IMR-90 (cell line): ENCODE results near the gene IGF1R.

ENCODE experiments used
- BHLHE40 ChIP-seq: fragments of 150-350 bp; IDR thresholded peaks from 2 replicates; pipeline ENCODE4 v1.6.1; 2016; ENCODE audit warnings: mild to moderate bottlenecking, low read depth, low read length
- CEBPB ChIP-seq: IDR thresholded peaks from 2 replicates; pipeline ENCODE4 v1.6.1; 2012; ENCODE audit warnings: low read depth, low read length, improper control_type of control experiment
- MAFK ChIP-seq: IDR thresholded peaks from 2 replicates; pipeline ENCODE4 v1.6.1; 2012; ENCODE audit warnings: low read depth, low read length, improper control_type of control experiment
- MXI1 ChIP-seq: IDR thresholded peaks from 2 replicates; pipeline ENCODE4 v1.6.1; 2012; ENCODE audit warnings: low read depth, mild to moderate bottlenecking, low read length, moderate library complexity, borderline replicate concordance
- POLR2A ChIP-seq: IDR thresholded peaks from 2 replicates; pipeline ENCODE4 v1.6.1; 2012; ENCODE audit warnings: mild to moderate bottlenecking, low read depth, low read length
- RCOR1 ChIP-seq: IDR thresholded peaks from 2 replicates; pipeline ENCODE4 v1.6.1; 2012; ENCODE audit warnings: mild to moderate bottlenecking, low read length, improper control_type of control experiment; ENCODE audit not compliant: insufficient replicate concordance
- SMC3 ChIP-seq: fragments of 150-350 bp; IDR thresholded peaks from 2 replicates; pipeline ENCODE4 v1.6.1; 2016; ENCODE audit warnings: low read depth, mild to moderate bottlenecking, antibody characterized with exemption, low read length, moderate library complexity
- TF ChIP-seq, protein P1 (sequence below): conservative IDR thresholded peaks from 2 replicates; pipeline ENCODE4 v1.5.1; 2012; ENCODE audit warnings: mild to moderate bottlenecking, low read depth, low read length, improper control_type of control experiment
- TF ChIP-seq, protein P2 (sequence below): fragments of 150-350 bp; IDR thresholded peaks from 2 replicates; pipeline ENCODE4 v1.6.1; 2017; ENCODE audit warnings: mild to moderate bottlenecking, antibody characterized with exemption, low read length, low read depth

- TF ChIP-seq MAFK (0 out of 2 replicates have a peak, but pooled peaks have one; percentile 5), POLR2A (no peak; the same call in 1 of the 2 replicates), RCOR1 (no peak), CEBPB (no peak), SMC3 (peak; percentile 39), MXI1 (peak; percentile 63; the same call in 1 of the 2 replicates), BHLHE40 (no peak)
- TF ChIP-seq, protein P1, sequence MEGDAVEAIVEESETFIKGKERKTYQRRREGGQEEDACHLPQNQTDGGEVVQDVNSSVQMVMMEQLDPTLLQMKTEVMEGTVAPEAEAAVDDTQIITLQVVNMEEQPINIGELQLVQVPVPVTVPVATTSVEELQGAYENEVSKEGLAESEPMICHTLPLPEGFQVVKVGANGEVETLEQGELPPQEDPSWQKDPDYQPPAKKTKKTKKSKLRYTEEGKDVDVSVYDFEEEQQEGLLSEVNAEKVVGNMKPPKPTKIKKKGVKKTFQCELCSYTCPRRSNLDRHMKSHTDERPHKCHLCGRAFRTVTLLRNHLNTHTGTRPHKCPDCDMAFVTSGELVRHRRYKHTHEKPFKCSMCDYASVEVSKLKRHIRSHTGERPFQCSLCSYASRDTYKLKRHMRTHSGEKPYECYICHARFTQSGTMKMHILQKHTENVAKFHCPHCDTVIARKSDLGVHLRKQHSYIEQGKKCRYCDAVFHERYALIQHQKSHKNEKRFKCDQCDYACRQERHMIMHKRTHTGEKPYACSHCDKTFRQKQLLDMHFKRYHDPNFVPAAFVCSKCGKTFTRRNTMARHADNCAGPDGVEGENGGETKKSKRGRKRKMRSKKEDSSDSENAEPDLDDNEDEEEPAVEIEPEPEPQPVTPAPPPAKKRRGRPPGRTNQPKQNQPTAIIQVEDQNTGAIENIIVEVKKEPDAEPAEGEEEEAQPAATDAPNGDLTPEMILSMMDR = 0 out of 2 replicates have a peak, but pooled peaks have one; percentile 6
- TF ChIP-seq, protein P2, sequence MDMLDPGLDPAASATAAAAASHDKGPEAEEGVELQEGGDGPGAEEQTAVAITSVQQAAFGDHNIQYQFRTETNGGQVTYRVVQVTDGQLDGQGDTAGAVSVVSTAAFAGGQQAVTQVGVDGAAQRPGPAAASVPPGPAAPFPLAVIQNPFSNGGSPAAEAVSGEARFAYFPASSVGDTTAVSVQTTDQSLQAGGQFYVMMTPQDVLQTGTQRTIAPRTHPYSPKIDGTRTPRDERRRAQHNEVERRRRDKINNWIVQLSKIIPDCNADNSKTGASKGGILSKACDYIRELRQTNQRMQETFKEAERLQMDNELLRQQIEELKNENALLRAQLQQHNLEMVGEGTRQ = 0 out of 2 replicates have a peak, but pooled peaks have one; percentile 2
Measured at GRCh38 chr15:98853161-98853560, 204.8 kb downstream of the IGF1R start.
